NCI-H2171 (cell line): ENCODE measurements around the gene GPC4.

ENCODE experiments used
- DNase-seq: peaks from one replicate; lab custom pipeline; 2025; lab: John Stamatoyannopoulos, UW

The GPC4 gene

DNA sequence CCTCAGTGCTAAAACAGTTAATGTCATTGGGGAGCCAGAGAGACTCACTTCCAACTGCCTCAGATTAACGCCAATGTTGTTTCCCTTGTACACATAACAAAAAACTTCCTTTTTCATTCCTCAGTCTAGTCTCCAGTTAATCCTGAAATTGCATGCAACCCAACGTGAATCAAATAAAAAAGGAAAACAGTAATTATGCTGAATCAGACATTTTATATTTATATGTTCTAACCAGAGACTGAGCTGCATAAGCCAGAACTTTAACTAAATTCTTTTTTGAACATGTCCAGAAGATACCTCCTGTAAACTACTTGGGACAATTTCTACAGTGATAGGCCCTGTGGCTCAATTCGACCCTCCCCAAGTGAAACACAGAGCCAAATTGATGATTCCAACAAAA lies 4.7 kb downstream of the GPC4 start:
- no peak for DNase-seq

DNA sequence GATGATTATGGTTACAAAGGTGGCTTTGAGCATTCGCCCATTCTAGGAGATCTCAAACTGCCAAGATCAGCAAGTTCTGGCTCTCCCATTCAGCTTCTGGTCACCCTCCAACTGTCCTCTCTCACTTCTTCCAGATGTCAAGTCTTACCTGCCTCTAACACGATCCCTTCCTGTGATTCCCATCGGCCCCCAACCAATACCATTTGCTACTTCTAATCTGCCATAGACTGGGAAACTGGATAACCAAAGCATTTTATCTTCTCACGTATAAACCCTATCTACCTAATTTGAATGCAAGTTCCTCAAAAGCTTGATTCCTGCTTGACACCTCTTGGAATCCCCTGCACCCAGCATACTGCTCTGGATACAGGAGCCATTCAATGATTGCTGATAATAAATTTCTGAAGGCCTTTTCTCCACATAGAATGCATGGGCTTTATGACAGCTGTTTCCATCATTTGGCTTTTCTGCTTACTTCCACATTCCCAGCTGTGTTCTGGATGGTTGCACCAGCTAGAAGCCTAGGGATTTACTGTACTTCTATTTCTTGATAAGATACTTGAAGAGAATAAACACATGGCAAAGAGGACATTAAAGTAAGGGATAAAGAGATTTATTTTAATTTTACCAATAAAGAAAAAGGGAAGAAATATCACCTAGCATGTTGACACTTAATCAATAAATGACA lies 9.6 kb downstream of the GPC4 start:
- no peak for DNase-seq

DNA sequence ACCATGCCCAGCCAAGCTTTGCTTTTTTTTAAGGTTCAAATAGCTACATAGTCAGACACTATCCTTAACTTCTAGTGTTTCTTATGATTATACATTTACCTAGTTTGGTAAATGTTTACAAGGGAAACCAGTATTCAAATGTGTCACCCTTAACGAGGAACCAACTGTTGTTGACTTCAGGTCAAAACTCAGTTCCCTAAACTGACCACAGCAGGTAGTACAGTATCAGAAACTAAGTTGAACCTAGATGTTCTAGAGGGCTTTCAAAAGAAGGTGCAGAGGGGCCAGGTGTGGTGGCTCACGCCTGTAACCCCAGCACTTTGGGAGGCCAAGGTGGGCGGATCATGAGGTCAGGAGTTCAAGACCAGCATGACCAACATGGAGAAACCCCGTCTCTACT lies 11.3 kb downstream of the GPC4 start:
- DNase-seq: no peak

DNA sequence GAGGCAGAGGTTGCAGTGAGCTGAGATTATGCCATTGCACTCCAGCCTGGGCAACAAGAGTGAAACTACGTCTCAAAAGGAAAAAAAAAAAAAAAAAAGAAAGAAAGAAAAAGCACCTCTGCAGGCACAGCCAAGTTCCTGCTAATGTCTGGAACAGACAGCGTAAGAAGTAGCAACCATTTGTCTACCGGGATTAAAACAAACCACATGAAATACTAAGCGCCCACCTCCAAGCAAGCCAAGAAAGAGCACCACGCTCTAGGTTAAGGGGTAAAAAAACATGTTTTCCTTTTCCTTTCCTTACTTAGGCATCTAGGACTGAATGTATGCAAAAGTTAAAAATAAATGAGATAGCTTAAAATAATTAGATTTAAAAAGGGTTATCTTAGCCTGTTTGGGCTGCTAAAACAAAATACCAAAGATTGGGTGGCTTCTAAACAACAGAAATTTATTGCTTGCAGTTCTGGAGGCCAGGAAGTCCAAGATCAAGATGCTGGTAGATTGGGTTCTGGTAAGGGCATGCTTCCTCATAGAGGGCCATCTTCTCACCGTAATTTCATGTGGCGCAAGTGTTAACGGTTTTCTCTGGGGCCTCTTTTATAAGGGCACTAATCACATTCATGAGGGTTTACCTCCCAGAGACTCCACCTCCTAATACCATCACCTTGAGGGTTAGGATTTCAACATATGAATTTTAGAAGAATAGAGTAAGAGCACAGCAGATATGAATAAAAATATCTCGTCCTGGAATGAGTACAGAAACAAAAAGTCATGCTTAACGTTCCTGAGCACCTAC lies 12.3 kb downstream of the GPC4 start:
- DNase-seq: no peak

DNA sequence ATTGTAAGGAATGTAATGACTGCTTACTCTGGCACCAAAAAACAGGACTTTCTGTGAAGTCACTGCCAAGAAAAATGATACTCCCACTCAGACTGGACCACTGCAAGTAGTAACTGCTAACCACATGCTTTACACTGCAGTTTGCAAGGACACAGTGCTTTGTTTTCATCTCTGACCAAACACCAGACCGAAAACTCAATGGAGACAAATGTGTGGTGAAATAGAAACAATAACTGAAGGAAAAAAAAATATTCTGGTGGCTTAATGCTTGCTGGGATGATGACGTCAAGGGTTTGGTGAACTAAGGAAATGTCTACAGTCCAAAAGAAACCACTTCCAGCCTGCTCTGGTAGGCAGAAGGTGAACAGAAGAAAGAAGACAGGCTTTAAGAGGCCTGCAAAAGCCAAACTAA lies 13.2 kb downstream of the GPC4 start:
- DNase-seq: no peak

DNA sequence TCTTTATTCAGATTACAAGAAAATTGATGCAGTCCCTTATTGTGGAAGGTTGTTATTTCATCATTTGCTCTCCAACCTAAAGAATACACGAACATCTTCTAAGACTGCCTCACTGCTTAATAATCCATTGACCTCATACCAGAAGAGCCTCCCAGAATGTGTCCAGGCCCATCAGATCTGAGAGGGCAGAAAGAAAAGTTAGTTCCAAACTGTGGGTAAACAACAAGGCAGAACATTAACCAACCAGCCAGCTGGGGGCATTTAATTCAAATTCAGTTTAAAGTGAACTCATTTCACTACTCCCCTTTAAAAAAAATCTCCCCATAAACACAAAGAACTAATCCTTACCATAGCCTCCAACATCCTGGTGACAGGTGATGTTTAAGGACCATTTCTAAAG lies 13.8 kb downstream of the GPC4 start:
- no peak for DNase-seq

DNA sequence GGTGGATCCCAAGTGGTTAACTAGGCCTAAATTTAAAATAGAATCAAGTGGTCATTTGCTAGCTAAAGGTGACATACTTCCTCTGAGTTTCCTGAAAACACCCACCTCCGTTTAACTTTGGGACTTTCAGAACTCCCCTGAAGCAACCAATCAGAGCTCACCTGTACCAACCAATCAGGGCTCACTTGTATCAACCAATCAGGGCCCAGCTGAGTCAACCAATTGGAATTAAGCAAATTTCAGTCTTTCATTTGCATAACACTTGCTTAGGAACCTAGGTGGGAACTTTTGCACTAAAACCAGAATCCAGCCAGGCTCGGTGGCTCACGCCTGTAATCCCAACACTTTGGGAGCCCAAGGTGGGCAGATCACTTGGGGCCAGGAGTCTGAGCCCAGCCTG lies 15.9 kb downstream of the GPC4 start:
- no peak for DNase-seq

DNA sequence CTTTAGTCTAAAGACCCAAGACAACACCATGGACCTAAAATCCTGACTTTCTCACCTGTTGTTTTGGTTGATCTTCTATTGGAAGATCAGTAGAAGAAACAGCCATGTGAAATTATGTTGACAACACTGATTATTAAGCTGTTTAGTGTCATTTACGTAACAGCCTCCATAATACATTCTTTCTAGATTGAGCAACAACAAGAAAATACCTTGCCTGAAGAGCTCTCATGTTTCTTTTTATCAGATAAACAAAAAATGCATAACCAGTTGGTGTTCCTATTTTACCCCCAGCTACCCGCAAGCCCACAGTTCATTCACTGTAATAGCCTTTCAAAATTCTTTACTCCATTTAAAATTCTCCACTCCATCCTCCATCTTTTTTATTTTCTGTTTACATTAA lies 20.5 kb downstream of the GPC4 start:
- no peak for DNase-seq

DNA sequence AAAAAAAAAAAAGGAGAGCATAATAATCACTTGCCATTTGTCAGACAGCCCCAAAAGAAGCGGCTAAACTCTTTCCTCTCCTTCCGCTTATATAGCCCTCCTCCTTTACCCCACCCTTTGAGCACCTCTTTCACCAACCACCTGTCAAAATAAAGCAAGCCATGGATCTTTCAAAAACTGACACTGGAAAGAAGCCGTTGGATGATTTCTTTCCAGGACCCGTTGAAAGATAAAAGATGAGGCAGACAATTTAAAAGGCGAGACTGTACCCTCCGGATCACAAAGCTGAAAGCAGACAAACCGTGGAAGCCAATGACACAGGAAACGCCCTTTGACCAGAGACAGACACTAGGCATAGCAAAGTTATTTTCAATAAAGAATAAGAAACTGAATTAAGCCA lies 22.6 kb downstream of the GPC4 start:
- no peak for DNase-seq

DNA sequence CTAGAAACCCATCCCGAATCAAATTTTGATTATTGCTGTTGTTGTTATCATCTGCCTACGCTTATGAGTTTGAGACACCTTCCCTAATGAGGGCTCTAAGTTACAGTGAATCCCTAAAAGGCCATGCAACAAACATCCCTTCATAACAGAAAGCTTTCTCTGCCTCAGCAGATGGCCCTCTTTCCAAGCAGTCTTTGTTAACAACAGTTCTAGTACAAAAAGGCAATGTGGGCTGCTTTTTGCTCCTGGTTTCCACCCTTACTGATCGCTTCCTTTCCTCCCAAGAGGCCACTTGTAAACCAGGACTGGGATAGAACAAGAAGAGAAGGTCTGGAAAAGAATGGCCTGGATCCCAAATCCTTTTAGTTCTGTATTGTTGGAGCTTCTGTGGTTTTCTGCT lies 24.2 kb downstream of the GPC4 start:
- peak; percentile 4 for DNase-seq

DNA sequence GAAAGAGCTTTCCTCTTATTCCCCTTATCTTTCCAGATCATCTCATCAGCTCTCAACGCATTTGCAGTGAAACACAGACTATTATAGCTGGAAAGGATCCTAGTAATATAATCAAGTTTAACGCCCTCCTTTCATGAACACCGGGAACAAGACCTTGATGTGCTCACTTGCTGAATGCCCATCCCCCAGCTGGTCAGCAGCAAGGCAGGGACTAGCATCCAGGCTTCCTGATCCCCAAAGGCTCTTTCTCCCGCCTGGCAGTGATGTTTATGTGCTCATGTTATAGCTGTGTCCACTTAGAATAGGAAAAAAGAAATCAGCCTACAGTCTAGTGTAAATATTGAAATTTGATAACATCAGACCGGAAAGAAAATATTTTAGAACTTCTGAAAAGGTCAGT lies 24.6 kb downstream of the GPC4 start:
- no peak for DNase-seq

DNA sequence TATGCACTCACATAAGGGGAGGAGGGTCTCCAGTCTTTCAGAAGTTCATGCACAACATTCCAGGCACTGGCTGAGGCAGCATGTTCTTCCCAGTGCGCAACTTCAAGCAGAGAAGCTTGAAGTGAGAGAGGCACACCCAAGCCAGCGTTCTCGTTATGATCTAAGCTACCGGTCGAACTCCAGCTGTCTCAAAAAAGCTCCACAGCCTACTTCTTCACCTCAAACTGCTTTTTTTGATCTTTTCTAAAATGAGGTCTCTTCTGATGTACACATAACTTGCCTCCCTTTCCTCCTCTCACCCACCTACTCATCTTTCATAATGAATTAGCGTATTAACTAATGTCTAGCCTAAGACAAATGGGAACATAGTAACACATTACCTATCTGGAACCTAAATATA lies 25.3 kb downstream of the GPC4 start:
- no peak for DNase-seq

DNA sequence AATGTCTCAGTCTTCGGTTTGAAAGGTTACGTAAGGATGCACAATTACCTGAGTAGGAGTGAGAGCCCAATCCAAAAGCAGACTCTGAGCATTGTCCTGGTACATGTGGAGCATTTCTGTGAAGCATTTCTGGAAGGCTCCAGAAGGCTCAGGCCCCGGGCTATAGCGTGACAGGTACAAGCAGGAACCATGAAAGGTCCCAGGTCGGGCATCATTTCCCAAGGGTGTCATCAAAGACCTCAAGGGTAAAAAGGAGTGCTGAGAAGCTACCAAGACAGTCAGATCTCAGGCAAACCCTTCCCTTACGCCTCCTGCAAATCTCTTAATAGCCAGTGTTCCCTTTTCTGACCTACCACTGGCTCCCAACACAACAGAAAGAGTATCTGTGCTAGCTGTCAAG lies 30.8 kb downstream of the GPC4 start:
- no peak for DNase-seq

DNA sequence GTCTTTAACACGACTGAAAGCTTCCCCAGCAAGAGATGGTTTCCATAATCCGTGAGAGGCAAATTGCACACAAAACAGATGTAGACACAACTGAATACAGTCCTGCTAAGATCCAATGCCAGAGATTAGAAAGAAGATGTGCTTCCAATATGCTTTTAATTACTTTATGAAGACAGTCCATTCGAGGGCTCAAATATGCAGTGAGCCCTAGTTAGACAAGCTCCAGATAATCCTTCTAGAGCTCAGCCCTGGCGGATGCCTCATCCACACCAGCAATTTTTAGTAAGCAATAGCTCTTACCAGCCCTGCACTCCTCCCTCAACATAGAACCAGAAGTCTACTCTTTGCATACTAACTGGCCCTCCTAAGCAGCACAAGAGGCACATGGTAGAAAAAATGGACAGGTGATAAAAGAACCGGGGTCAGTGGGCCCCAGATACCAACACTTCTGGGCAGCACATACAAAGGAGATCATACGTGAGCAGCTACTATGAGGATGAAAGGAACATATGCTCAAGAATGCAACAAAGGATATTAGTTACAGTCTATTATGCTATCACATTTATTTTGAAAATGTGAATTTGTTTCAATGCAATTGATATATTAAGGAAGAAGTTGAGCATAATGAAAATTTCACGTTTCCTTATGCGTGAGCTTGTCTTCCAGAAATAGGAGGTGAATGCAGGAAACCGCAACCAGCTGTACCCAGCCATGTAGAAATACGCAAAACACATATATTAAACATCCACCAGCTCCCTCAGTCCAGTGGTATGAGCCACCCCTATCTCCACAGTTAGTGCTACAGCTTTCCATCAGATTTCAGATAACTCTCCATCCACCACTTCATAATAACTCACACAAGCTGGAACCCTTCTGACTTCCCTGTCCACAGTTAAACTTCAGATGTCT lies 34.3 kb downstream of the GPC4 start:
- DNase-seq: no peak

DNA sequence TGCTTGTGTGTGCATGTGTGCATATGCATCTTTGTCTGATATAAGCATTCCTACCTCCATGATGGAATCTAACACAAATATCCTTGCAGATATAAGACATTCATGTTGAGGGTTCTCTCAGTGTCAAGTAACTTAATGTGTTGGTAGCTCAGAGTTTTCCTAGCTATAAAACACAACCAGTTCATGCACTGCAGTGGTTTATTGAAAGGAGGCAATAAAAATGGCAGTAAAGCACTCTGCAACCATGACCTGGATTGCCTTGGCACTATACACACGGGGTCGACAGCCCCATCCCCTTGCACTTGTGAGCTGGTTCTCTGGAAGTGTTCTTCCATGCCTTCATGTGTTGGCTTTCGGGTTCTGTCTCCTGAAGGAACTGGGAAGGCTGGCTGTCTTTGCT lies 38.9 kb downstream of the GPC4 start:
- DNase-seq: no peak

DNA sequence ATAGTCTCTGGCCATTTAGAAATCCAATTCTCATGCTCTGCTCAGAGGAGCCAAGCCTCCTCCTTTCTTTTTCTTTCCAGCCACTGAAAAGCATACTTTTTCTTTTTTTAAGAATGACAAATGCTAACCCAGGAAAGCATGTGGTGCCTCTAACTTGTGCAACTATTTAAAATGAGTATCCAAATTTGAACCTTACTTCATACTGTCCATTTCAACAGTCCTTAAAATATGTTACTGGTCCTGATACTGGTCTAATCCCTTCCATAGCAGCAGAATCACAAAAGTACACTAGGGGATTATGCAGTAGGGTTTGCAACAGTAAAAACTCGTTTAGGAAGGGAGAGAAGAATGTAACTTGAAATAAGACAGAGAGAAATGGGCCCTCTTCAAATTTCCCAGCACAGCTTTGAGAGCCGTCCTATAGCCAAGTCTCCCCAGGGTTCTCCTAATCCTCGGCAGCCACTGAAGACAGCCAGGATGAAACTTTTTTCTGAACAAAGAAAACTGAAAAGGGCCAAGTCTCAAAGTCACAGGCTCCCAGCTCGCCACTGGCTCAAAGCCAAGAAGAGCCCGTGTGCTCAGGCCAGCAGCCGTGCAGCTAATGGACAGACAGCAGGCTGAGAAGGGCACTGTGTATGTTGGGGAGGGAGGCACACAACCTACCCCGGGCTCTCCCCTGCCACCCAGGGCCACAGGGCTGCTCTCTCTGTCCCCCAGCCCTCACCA lies 39.5 kb downstream of the GPC4 start:
- no peak for DNase-seq

DNA sequence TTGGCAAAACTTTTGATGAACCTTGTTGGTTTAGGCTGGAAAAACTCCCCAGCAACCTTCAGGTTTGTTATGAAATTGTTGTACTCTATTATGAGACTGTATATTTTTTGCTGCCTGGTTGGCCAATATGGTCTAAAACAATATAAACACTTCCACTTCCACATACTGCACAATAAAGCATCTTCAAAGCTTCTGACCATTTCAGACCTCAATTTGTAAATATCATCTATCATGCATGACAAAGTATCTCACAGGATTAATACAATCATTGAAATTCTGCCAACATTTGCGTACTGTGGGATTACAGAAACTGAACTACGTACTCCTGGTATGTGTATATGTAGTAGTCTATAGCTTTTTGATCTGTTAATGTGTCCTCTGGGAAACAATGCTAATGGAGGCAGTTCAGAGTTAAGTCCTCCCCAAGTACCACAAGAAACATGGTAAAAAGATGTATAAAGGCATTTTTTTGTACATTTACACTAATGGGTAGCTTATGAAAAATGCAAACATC lies 40.4 kb downstream of the GPC4 start:
- DNase-seq: no peak

DNA sequence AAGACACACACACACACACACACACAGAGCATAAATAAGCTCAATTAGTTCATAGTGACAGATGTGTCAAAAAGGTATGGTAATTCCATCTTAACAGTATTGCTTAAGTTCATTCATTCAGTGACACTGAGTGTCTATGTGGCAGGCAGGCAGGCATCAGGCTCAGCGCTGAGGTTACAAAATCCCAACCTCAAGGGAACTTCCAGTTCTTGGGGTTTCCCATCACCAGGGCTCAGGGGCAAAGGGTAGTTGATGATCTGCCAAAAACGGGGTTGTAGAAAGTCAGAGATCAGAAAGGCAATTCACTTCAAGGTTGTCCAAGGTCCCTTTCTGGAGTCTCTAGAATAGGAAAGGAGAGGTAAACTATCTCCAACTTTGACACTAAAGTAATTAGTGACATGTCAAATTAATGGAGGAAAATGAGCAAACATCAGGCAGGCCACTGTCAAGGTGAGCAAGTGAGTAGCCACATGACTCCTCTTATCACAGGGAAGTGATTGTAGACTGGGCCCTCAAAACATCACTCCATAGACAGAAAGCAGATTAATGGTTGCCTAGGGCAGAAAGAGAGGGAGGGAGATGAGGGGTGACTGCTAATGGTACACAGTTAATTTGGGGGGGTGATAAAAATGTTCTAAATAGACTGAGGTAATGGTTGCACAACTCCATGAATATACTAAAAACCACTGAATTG lies 41.8 kb downstream of the GPC4 start:
- no peak for DNase-seq

DNA sequence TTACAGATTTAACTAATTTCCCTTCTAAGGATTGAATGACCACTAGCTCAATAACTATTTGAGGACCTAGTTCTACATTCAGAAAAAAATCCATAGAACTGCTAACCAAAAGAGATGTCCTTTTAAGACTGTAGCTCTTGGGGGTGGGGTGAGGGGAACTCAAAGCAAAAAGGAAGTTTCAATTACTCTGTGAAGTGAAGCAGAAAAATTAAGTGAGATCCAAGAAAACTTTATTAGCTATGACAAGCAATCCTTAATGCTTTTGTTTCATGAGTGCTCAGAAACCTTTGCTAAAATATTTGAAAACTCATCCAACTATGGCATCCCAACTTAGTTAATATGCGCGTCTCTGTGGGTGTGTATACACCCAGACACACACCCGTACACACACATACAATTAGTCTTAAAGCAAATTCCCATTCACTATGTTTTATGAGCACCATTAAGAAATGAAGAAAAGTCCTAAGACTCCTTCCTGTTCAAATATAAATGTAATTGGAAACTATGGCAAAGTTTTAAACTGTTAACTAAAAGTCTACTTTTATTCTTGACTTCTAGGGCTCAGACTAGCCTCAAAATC lies 44.5 kb downstream of the GPC4 start:
- DNase-seq: no peak

DNA sequence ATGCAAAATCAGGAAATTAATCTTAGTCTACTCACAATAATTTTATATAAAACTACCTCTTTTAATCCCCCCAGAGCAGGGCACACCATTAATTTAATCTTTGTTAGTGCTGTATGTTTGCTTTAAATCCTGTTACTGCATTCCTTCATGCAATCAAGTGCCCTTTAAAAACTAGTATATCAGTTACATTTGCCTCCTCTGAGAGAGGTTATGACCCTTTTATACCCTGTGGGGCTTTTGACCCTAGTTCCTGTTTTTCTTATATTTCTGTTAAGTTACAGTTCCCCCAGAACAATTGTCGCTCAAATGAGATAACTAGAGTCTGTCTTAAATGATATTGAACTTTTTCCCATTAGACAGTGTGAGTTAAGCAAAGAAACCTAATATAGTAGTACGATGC lies 46.2 kb downstream of the GPC4 start:
- DNase-seq: no peak

DNA sequence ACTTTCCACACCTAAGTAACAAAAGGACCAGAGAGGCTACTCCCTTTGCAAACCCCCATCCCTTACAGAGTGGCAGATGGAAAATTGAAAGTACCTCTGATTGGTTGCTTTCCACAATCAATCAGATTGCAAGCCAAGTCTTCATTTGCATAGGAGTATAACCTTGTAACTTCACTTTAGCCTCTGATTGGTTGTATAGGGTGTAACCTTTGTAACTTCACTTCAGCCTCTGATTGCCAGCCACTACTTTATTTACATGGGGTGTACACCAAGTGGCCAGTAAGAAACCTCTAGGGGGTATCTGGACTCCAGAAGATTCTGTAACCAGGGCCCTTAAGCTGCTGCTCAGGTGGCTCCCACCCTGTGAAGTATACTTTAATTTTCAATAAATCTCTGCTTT lies 48.6 kb downstream of the GPC4 start:
- no peak for DNase-seq
